H9 (cell line): Measurements from ENCODE around the gene DNASE1L2. TPM values are rescaled to one million over a fixed set of nuclear protein-coding genes. Genes with fewer than 3 reads are reported as not detected.

Experiments
- DNase-seq: peaks from one replicate; pipeline ENCODE4 v3.0.0-alpha.2; 2017
- H2AFZ ChIP-seq: one replicate; pipeline ENCODE4 v1.6.1; 2013; ENCODE audit warnings: mild to moderate bottlenecking, low read length, control low read depth, moderate library complexity
- H2AK5ac ChIP-seq: 2 replicates; pipeline ENCODE4 v1.6.1; 2013; ENCODE audit warnings: low read length, control low read depth, mixed read lengths; ENCODE audit not compliant: insufficient read length
- H2BK120ac ChIP-seq: one replicate; pipeline ENCODE4 v1.6.1; 2013; ENCODE audit warnings: low read depth, mild to moderate bottlenecking, low read length, control low read depth, inconsistent platforms; ENCODE audit not compliant: poor library complexity, severe bottlenecking
- H2BK12ac ChIP-seq: 2 replicates; pipeline ENCODE4 v1.6.1; 2013; ENCODE audit warnings: low read length, control low read depth, mixed read lengths, low read depth; ENCODE audit not compliant: insufficient read length
- H2BK15ac ChIP-seq: 2 replicates; pipeline ENCODE4 v1.6.1; 2013; ENCODE audit warnings: low read depth, low read length, control low read depth
- H2BK20ac ChIP-seq: one replicate; pipeline ENCODE4 v1.6.1; 2013; ENCODE audit warnings: low read depth, mild to moderate bottlenecking, low read length, control low read depth, inconsistent platforms; ENCODE audit not compliant: poor library complexity, severe bottlenecking
- H2BK5ac ChIP-seq: 2 replicates; pipeline ENCODE4 v1.6.1; 2013; ENCODE audit warnings: low read length, control low read depth, mixed read lengths; ENCODE audit not compliant: insufficient read length
- H3K14ac ChIP-seq: 2 replicates; pipeline ENCODE4 v1.6.1; 2013; ENCODE audit warnings: low read length, control low read depth; ENCODE audit not compliant: insufficient read depth
- H3K18ac ChIP-seq: 2 replicates; pipeline ENCODE4 v1.6.1; 2013; ENCODE audit warnings: low read depth, mild to moderate bottlenecking, mixed read lengths, low read length, control low read depth; ENCODE audit not compliant: insufficient read length
- H3K23ac ChIP-seq: 2 replicates; pipeline ENCODE4 v1.6.1; 2013; ENCODE audit warnings: low read length, control low read depth, mixed read lengths, low read depth; ENCODE audit not compliant: insufficient read length
- H3K23me2 ChIP-seq: 2 replicates; pipeline ENCODE4 v1.6.1; 2013; ENCODE audit warnings: low read depth, mild to moderate bottlenecking, mixed read lengths, low read length, control low read depth; ENCODE audit not compliant: insufficient read length, poor library complexity, severe bottlenecking
- H3K27ac ChIP-seq: 2 replicates; pipeline ENCODE4 v1.5.1; 2013; ENCODE audit warnings: low read length, control low read depth, mixed read lengths, low read depth; ENCODE audit not compliant: insufficient read length
- H3K27me3 ChIP-seq: 2 replicates; pipeline ENCODE4 v1.6.1; 2013; ENCODE audit warnings: low read length, control low read depth, inconsistent platforms; ENCODE audit not compliant: insufficient read depth
- H3K4ac ChIP-seq: 2 replicates; pipeline ENCODE4 v1.6.1; 2013; ENCODE audit warnings: low read depth, mild to moderate bottlenecking, control low read depth, inconsistent platforms, low read length, moderate library complexity
- H3K4me1 ChIP-seq: 2 replicates; pipeline ENCODE4 v1.6.1; 2013; ENCODE audit warnings: low read length, control low read depth, inconsistent platforms; ENCODE audit not compliant: insufficient read depth
- H3K4me2 ChIP-seq: 2 replicates; pipeline ENCODE4 v1.6.1; 2013; ENCODE audit warnings: low read length, control low read depth, mixed read lengths; ENCODE audit not compliant: insufficient read length, insufficient read depth
- H3K56ac ChIP-seq: 2 replicates; pipeline ENCODE4 v1.6.1; 2013; ENCODE audit warnings: low read depth, mild to moderate bottlenecking, mixed read lengths, low read length, control low read depth; ENCODE audit not compliant: insufficient read length
- H3K79me1 ChIP-seq: 2 replicates; pipeline ENCODE4 v1.6.1; 2013; ENCODE audit warnings: low read depth, mild to moderate bottlenecking, moderate library complexity, low read length, control low read depth, inconsistent platforms; ENCODE audit not compliant: insufficient read depth, poor library complexity, severe bottlenecking
- H3K79me2 ChIP-seq: 2 replicates; pipeline ENCODE4 v1.6.1; 2013; ENCODE audit warnings: low read length, control low read depth, inconsistent platforms; ENCODE audit not compliant: insufficient read depth
- H3K9ac ChIP-seq: 2 replicates; pipeline ENCODE4 v1.6.1; 2013; ENCODE audit warnings: low read length, control low read depth, mixed read lengths; ENCODE audit not compliant: insufficient read length; ENCODE audit errors: extremely low read depth
- H3K9me3 ChIP-seq: one replicate; pipeline ENCODE4 v1.6.1; 2013; ENCODE audit warnings: low read depth, low read length, inconsistent platforms; ENCODE audit not compliant: control insufficient read depth
- H3T11ph ChIP-seq: one replicate; pipeline ENCODE4 v1.6.1; 2013; ENCODE audit warnings: mild to moderate bottlenecking, low read length, control low read depth, inconsistent platforms
- H4K20me1 ChIP-seq: one replicate; pipeline ENCODE4 v1.6.1; 2013; ENCODE audit not compliant: control insufficient read depth, insufficient read length, insufficient read depth
- H4K5ac ChIP-seq: 2 replicates; pipeline ENCODE4 v1.6.1; 2013; ENCODE audit warnings: low read depth, mild to moderate bottlenecking, mixed read lengths, low read length, control low read depth; ENCODE audit not compliant: insufficient read length
- H4K8ac ChIP-seq: replicated peaks from 2 replicates; pipeline ENCODE4 v1.6.1; 2013; ENCODE audit warnings: low read length, control low read depth, mixed read lengths, low read depth; ENCODE audit not compliant: insufficient read length
- H4K91ac ChIP-seq: 2 replicates; pipeline ENCODE4 v1.6.1; 2013; ENCODE audit warnings: low read depth, mild to moderate bottlenecking, moderate library complexity, mixed read lengths, low read length, control low read depth; ENCODE audit not compliant: insufficient read length
- H3K27ac Mint-ChIP-seq, 3 experiments: 2 replicates in 2 of 3; 3 replicates in 1 of 3; pipeline ENCODE4 v1.8.0; 2020 to 2021; ENCODE audit warnings: mixed read lengths in 3 of 3, mild to moderate bottlenecking in 1 of 3, moderate library complexity in 1 of 3
- H3K27me3 Mint-ChIP-seq: 2 replicates; pipeline ENCODE4 v1.8.0; 2021; ENCODE audit warnings: low read depth, mild to moderate bottlenecking, moderate library complexity, mixed read lengths
- H3K36me3 Mint-ChIP-seq, 3 experiments: 2 replicates in 2 of 3; 3 replicates in 1 of 3; pipeline ENCODE4 v1.8.0; 2020 to 2021; ENCODE audit warnings: low read depth in 3 of 3, mixed read lengths in 3 of 3; ENCODE audit not compliant: insufficient read depth in 1 of 3
- H3K4me1 Mint-ChIP-seq, 2 experiments: 2 replicates each; pipeline ENCODE4 v1.8.0; 2020; ENCODE audit warnings: mixed read lengths in 2 of 2
- H3K4me3 Mint-ChIP-seq, 2 experiments: 2 replicates in 1 of 2; 3 replicates in 1 of 2; pipeline ENCODE4 v1.8.0; 2020 to 2021; ENCODE audit warnings: mild to moderate bottlenecking in 2 of 2, mixed read lengths in 2 of 2, moderate library complexity in 1 of 2
- H3K9me3 Mint-ChIP-seq, 2 experiments: 2 replicates in 1 of 2; 3 replicates in 1 of 2; pipeline ENCODE4 v1.8.0; 2020; ENCODE audit warnings: mild to moderate bottlenecking in 2 of 2, mixed read lengths in 2 of 2, moderate library complexity in 1 of 2
- CTCF ChIP-seq: fragments of 200-600 bp; sonication (generic); conservative IDR thresholded peaks from 3 replicates; pipeline ENCODE4 v1.8.0; 2021; ENCODE audit warnings: antibody characterized with exemption, mild to moderate bottlenecking
- WGBS: extraction: QIAGEN DNeasy Blood & Tissue Kit; methylation state at CpG from one replicate; pipeline ENCODE4 v1.1.7; 2013; ENCODE audit warnings: missing lambda C conversion rate, low lambda C conversion rate, mixed read lengths; ENCODE audit not compliant: insufficient read length; ENCODE audit errors: extremely low coverage; 5-methylcytosine and 5-hydroxymethylcytosine counted together
- total RNA-seq: library from RNA; stranded (reverse); gene quantifications from 2 replicates; pipeline ENCODE4 v1.2.1, GENCODE V29; 2021

The DNASE1L2 gene
- total RNA-seq, 1 experiment from 2014 or later = 2.5 TPM

- H3K9me3 Mint-ChIP-seq = no peaks in the 10 kb centered on the region
- Histone ChIP-seq H3K56ac (no peak overlapping the region), H4K5ac (no peak overlapping the region), H2AK5ac (no peak overlapping the region), H3K27ac (no peak overlapping the region), H2BK15ac (no peak overlapping the region), H3K9ac (no peak overlapping the region), H2BK5ac (no peak overlapping the region), H3T11ph (no peak overlapping the region), H4K8ac (no peak overlapping the region), H4K91ac (no peak overlapping the region), H3K4me1 (no peaks in the 10 kb centered on the region), H3K79me2 (no peaks in the 10 kb centered on the region), H3K9me3 (no peaks in the 10 kb centered on the region), H3K4me2 (no peak overlapping the region), H3K18ac (no peak overlapping the region), H3K79me1 (no peaks in the 10 kb centered on the region), H3K4ac (no peak overlapping the region), H3K23ac (no peak overlapping the region), H2BK12ac (no peak overlapping the region), H2AFZ (no peak overlapping the region), H3K14ac (no peak overlapping the region), H3K27me3 (no peaks in the 10 kb centered on the region), H2BK20ac (no peak overlapping the region), H3K23me2 (no peaks in the 10 kb centered on the region), H2BK120ac (no peak overlapping the region), H4K20me1 (no peaks in the 10 kb centered on the region)
- H3K27ac Mint-ChIP-seq = no peak overlapping the region; a peak in 1 of 7 replicates
- TF ChIP-seq CTCF = no peak
- H3K4me1 Mint-ChIP-seq = peaks cover 5 to 19% of the 10 kb centered on the region in 2 experiments
- DNase-seq = no peak
- H3K27me3 Mint-ChIP-seq = peaks cover 7% of the 10 kb centered on the region; the same call in 1 of the 2 replicates
- no CpG with 5 or more reads among the region's 8 CpGs for WGBS
- H3K36me3 Mint-ChIP-seq = no peaks in the 10 kb centered on the region; a peak in 1 of 7 replicates
- no peak overlapping the region for H3K4me3 Mint-ChIP-seq
Measured at GRCh38 chr16:2280461-2280860, 44.2 kb downstream of the DNASE1L2 start.
